ENCODE results near the gene CLEC19A. TPM values are rescaled to one million over a fixed set of nuclear protein-coding genes. Genes with fewer than 3 reads are reported as not detected.

Gene CLEC19A
- not detected in 2 replicates for total RNA-seq

GRCh38 chr16:19285431-19285830, at the start of gene CLEC19A:
Gene CLEC19A (plus strand): TSS chr16:19285731. CDS start chr16:19285852, 121 bp downstream.
- POLR2A ChIA-PET = interaction anchor here (0.6 kb wide), 1 partner anchor 1038 kb away, joined by 3 read pairs; no protein-coding TSS in a partner anchor
- Mint-ChIP-seq H3K27me3 (peaks cover 2% of the 10 kb centered on the region), H3K4me3 (no peak within 1 kb of the TSS), H3K27ac (no peak within 1 kb of the TSS), H3K4me1 (no peaks in the 10 kb centered on the region), H3K9me3 (peaks cover 3% of the 10 kb centered on the region), H3K36me3 (ENCODE audit: low read depth) (no peaks in the 10 kb centered on the region)
- TF ChIP-seq, protein P1, sequence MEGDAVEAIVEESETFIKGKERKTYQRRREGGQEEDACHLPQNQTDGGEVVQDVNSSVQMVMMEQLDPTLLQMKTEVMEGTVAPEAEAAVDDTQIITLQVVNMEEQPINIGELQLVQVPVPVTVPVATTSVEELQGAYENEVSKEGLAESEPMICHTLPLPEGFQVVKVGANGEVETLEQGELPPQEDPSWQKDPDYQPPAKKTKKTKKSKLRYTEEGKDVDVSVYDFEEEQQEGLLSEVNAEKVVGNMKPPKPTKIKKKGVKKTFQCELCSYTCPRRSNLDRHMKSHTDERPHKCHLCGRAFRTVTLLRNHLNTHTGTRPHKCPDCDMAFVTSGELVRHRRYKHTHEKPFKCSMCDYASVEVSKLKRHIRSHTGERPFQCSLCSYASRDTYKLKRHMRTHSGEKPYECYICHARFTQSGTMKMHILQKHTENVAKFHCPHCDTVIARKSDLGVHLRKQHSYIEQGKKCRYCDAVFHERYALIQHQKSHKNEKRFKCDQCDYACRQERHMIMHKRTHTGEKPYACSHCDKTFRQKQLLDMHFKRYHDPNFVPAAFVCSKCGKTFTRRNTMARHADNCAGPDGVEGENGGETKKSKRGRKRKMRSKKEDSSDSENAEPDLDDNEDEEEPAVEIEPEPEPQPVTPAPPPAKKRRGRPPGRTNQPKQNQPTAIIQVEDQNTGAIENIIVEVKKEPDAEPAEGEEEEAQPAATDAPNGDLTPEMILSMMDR (IDR thresholded peaks at IDR 0.05) = no peak
- CTCF ChIA-PET = no interaction called here
- no peak for DNase-seq
- intact Hi-C loops (cut with micrococcal nuclease) = no loop called here
- no peak for ATAC-seq (ENCODE audit: low read depth)

- H3K27ac Mint-ChIP-seq = no peak overlapping the region
- DNase-seq (no peak), ATAC-seq (ENCODE audit: low read depth) (no peak)
- no peaks in the 10 kb centered on the region for H3K4me1 Mint-ChIP-seq
- ChIA-PET POLR2A (no interaction called here), CTCF (no interaction called here)
- no peak overlapping the region for H3K4me3 Mint-ChIP-seq
- H3K36me3 Mint-ChIP-seq (ENCODE audit: low read depth) = peaks cover 49% of the 10 kb centered on the region
- H3K27me3 Mint-ChIP-seq = no peaks in the 10 kb centered on the region
- H3K9me3 Mint-ChIP-seq = peaks cover 14% of the 10 kb centered on the region
- intact Hi-C loops (cut with micrococcal nuclease) = no loop called here
- TF ChIP-seq, protein P1 (IDR thresholded peaks at IDR 0.05) = no peak
Measured at GRCh38 chr16:19235886-19236285, 49.6 kb upstream of the CLEC19A start.

- no peaks in the 10 kb centered on the region for H3K4me1 Mint-ChIP-seq
- ChIA-PET CTCF (no interaction called here), POLR2A (no interaction called here)
- H3K36me3 Mint-ChIP-seq (ENCODE audit: low read depth) = peaks cover 47% of the 10 kb centered on the region
- intact Hi-C loops (cut with micrococcal nuclease) = no loop called here
- no peak for ATAC-seq (ENCODE audit: low read depth)
- TF ChIP-seq, protein P1 (IDR thresholded peaks at IDR 0.05) = no peak
- H3K4me3 Mint-ChIP-seq = no peak overlapping the region
- H3K9me3 Mint-ChIP-seq = peaks cover 14% of the 10 kb centered on the region
- no peak for DNase-seq
- no peak overlapping the region for H3K27ac Mint-ChIP-seq
- H3K27me3 Mint-ChIP-seq = no peaks in the 10 kb centered on the region
Measured at GRCh38 chr16:19236561-19237209, 48.8 kb upstream of the CLEC19A start.

DNA sequence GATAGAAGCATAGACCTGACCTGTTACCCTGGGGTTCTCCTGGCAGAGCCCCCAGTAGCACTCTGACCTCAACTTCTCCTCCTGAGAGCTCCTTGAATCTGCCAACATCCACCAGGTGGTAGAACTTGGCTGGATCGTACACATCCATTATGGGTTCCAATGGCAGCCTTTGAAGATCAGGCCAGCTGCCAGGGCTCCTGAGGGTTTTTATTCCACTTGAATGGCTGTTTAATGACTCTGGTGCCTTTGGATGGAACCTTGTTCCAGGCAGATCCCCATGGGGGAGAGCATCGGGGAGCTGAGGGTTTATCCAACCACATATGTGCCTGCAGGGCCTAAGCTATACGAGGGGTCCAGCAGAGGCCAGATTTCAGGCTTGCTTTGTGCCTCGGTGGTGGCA, 47.1 kb upstream of the CLEC19A start:
- CTCF ChIA-PET = no interaction called here
- Mint-ChIP-seq H3K36me3 (ENCODE audit: low read depth) (peaks cover 39% of the 10 kb centered on the region), H3K27ac (no peak overlapping the region), H3K9me3 (peaks cover 14% of the 10 kb centered on the region), H3K4me3 (no peak overlapping the region), H3K4me1 (no peaks in the 10 kb centered on the region), H3K27me3 (no peaks in the 10 kb centered on the region)
- ATAC-seq (ENCODE audit: low read depth) (no peak), DNase-seq (no peak)
- TF ChIP-seq, protein P1 (IDR thresholded peaks at IDR 0.05) = no peak
- POLR2A ChIA-PET = no interaction called here
- intact Hi-C loops (cut with micrococcal nuclease) = no loop called here

- Mint-ChIP-seq H3K4me3 (no peak overlapping the region), H3K27ac (no peak overlapping the region), H3K36me3 (ENCODE audit: low read depth) (peaks cover 40% of the 10 kb centered on the region), H3K27me3 (no peaks in the 10 kb centered on the region), H3K9me3 (peaks cover 13% of the 10 kb centered on the region), H3K4me1 (no peaks in the 10 kb centered on the region)
- ChIA-PET CTCF (no interaction called here), POLR2A (no interaction called here)
- ATAC-seq (ENCODE audit: low read depth) (no peak), DNase-seq (no peak)
- intact Hi-C loops (cut with micrococcal nuclease) = no loop called here
- TF ChIP-seq, protein P1 (IDR thresholded peaks at IDR 0.05) = no peak
Measured at GRCh38 chr16:19239511-19240155, 45.9 kb upstream of the CLEC19A start.

Measured in activated B cell treated with CpG ODN at 0.5 μM for 24 hours (primary cell).